Measurements from ENCODE around the gene GYG2.

DNA sequence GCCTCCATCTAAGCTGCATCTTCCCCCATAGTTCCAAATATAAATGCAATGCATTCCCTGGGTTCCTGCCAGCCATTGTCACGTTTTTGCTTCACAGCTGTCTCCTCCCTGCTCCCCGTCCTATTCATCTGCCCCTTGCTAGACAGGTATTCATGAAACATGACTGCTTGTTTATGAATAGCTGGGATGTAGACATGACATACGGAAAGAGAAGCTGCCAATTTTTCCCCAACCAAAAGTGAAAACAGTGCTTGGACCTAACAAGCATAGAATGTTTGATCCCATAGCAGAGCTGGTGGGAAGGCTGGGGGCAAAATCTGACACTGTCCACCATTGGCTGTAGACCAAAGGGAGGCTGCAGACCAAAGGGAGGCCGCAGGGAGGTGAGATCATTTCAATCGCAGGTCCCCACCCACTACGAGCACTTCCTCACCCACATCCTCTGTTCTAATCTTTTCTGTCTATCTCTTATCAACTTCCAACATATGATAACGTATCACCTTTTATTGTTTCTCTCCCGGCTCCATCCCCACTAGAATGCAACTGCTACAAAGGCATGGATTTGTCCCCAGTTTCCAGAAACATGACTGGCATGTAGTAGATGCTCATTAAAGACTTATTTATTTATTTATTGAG, 8.5 kb upstream of the GYG2 start:
- TF ChIP-seq POLR2A (IDR thresholded peaks at IDR 0.05) = no peak
- TF ChIP-seq, protein P1, sequence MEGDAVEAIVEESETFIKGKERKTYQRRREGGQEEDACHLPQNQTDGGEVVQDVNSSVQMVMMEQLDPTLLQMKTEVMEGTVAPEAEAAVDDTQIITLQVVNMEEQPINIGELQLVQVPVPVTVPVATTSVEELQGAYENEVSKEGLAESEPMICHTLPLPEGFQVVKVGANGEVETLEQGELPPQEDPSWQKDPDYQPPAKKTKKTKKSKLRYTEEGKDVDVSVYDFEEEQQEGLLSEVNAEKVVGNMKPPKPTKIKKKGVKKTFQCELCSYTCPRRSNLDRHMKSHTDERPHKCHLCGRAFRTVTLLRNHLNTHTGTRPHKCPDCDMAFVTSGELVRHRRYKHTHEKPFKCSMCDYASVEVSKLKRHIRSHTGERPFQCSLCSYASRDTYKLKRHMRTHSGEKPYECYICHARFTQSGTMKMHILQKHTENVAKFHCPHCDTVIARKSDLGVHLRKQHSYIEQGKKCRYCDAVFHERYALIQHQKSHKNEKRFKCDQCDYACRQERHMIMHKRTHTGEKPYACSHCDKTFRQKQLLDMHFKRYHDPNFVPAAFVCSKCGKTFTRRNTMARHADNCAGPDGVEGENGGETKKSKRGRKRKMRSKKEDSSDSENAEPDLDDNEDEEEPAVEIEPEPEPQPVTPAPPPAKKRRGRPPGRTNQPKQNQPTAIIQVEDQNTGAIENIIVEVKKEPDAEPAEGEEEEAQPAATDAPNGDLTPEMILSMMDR (IDR thresholded peaks at IDR 0.05) = no peak

Measured in prostate gland (tissue), 2 donors.